NCI-H2227 (cell line): ENCODE measurements around the gene HAUS1.
A peak's percentile ranks its signal among the peaks of the same experiment; 100 is the strongest.
"Not testable (repeated sequence)": the region's sequence is repeated elsewhere in the genome, so short reads cannot be mapped to it uniquely, and the experiment has no call there.

Source experiments
- DNase-seq: peaks from one replicate; lab custom pipeline; 2025; ENCODE audit not compliant: unreplicated experiment; lab: John Stamatoyannopoulos, UW

Gene HAUS1

GRCh38 chr18:46156124-46156745, 52.0 kb downstream of the HAUS1 start:
- no peak for DNase-seq

DNA sequence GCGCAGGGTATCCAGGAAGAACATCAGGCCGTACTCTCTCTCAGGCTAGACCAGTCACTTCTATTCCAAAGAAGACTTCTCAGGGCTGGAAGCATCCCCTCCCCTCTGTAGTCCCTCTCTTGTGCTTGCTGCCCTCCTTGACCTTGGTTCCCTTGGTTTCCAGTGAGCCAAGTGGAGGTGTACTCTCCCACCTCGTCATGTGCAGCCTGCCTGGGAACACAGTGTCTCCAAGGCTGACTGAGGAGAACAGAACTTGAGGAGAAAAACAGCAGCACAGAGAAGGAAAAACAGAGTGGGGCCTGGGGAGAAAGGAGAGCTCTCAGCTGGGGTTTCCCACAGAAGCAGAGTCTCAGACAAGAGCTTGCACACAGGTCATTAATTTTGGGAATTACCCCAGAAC, 52.7 kb downstream of the HAUS1 start:
- DNase-seq = no peak

- DNase-seq = no peak
These were observed 54.3 kb downstream of the HAUS1 start for GRCh38 chr18:46158499-46158898.

GRCh38 chr18:46160050-46160798, 56.0 kb downstream of the HAUS1 start:
- DNase-seq = no peak

DNA sequence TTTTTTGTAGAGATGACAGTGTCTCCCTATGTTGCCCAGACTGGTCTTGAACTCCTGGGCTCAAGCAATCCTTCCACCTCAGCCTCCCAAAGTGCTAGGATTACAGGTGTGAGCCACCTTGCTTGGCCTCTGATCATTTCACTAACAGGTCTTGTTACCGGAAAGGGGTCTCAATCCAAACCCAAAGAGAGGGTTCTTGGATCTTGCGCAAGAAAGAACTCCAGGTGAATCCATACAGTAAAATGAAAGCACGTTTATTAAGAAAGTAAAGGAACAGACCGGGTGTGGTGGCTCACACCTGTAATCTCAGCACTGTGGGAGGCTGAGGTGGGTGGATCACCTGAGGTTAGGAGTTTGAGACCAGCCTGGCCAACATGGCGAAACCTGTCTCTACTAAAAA, 56.7 kb downstream of the HAUS1 start:
- DNase-seq = not testable (repeated sequence)

DNA sequence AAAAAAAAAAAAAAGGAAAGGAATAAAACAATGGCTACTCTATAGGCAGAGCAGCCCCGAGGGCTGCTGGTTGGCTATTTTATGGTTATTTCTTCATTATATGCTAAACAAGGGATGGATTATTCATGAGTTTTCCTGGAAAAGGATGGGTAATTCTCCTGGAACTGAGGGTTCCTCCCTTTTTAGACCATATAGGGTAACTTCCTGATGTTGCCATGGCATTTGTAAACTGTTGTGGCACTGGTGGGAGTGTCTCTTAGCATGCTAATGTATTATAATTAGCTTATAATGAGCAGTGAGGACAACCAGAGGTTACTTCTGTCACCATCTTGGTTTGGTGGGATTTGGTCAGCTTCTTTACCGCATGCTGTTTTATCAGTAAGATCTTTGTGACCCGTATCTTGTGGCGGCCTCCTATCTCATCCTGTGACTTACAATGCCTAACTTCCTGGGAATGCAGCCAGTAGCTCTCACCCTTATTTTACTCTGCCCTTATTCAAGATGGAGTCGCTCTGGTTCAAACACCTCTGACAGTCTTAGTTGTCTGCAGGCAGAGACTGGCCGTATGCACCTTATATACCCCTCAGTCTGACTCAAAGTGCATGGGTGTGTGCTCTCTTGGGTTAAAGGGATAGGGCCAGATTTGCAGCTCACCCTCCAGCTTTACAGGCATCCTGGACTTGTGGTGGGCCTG, 57.7 kb downstream of the HAUS1 start:
- DNase-seq = no peak

DNA sequence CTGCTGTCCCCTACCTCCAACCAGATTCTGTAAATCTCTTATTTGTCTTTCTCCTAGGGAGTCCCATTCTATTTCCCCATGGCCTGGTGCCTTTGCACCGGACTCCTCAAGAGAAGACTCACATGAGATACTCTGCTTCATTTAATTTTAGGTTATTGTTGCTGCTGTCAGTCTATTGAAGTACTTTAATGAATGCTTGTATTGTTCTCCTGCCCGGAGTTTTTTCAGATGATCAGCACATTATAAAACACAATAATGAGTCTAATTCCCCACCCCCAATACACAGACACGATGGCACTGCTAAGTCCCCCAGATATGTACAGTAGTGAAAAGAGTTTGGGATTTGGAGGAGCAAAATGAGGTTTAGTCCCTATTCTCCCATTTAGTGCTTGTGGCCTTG, 58.9 kb downstream of the HAUS1 start:
- DNase-seq = peak; percentile 78

GRCh38 chr18:46163941-46164499, 59.8 kb downstream of the HAUS1 start:
- DNase-seq = no peak

DNA sequence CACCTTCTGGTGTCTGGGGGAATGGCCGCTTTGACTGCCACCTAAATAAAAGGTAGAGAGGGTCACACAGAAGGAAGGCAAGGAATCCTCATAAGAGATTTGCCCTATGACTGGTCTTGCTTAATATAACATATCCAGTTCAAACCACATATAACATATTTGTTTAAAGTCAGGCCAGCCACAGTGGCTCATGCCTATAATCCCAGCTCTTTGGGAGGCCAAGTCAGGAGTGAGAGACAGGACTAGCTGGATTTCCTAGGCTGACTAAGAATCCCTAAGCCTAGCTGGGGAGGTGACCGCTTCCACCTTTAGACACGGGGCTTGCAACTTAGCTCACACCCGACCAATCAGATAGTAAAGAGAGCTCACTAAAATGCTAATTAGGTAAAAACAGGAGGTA, 60.3 kb downstream of the HAUS1 start:
- not testable (repeated sequence) for DNase-seq

DNA sequence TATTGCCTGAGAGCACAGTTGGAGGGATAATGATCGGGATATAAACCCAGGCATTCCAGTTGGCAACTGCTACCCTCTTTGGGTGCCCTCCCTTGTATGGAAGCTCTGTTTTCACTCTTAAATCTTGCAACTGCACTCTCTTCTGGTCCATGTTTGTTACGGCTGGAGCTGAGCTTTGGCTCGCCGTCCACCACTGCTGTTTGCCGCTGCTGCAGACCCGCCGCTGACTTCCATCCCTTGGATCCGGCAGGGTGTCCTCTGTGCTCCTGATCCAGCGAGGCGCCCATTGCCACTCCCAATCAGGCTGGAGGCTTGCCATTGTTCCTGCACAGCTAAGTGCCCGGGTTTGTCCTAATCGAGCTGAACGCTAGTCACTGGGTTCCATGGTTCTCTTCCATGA, 60.7 kb downstream of the HAUS1 start:
- DNase-seq = no peak

- DNase-seq = no peak
These were observed 62.2 kb downstream of the HAUS1 start for GRCh38 chr18:46166261-46166970.

DNA sequence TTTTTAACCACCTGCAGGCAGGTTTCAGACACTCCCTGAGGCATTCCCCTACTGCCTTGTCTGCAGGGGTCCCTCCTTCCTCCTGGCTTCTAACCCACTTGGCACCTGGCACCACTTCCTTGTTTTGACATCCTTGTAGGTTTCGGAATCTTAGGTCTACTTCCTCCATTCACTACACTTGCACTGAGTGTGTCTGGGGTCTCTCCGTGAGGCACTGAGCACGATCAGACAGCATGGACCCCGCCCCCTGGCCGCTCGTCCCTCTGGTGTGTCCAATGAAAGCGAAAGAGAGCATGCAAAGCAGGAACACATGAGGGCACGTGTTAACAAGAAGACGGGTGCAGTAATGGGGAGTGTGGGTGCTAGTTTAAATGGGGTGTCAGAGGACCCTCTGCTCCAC, 63.8 kb downstream of the HAUS1 start:
- no peak for DNase-seq

GRCh38 chr18:46169464-46169941, 65.3 kb downstream of the HAUS1 start:
- DNase-seq = no peak

DNA sequence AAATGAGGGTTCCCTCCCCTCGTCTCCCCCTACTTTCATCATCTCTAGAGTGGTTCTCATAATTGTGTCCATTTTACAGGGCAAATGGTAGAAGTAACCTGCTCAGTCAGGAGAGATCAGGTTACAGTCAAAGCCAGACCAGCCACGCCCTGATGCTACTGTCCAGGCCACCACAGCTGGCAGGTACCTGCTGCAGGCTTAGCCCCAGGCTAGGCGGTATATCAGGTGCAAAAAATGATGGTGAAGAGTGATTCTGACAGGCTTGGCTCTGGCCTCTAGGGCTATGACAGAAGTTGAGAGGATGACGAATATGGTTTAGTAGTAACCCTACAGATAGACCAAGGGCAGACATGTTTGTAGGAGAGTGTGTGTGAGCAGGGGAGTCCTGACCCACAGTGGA, 67.1 kb downstream of the HAUS1 start:
- no peak for DNase-seq

DNA sequence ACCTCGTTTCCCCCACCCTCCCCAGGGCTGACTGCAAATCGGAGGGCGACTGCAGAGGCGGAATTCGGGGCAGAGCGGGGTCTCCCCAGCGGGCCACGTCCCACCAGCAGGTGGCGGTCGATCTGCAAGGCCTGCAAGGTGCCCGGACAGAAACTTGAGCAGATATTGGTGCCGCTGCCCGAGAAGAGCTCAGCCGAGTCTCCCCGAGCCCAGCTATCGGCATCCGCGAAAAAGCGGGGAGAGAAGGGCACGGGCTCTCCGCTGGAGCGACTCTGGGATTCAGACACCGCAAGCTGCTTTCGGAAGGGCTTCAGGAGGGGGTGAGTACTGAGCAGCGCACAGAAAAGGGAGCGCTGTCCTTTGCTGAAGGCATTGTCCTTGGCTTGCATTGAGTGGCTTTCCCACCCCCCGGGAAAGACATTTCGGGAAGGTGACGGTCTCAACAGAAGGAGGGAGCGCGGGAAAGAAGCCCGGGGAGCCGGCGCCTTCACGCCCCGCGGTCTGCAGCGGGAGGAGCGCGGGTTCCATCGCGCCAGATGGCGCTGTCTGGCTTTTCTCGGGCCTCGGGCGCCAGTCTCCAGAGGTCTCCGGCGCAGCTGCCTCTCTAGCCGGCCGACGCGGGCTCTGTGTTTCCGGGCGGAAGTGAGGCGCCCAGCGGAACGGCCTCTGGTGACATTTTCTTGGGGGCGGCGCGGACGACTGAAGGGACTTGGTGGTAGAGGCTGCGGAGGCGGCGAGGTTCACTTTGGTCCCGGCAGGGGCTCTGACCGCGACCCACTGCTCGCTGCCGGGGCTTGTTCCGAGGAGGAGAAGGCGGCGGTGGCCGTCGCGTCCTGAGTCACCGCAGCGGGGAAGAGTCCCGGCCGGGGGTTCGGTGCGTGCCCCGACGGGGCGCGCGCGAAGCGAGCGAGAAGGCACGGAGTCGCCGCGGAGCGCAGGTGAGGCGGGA, 69.5 kb downstream of the HAUS1 start:
- DNase-seq = peak; percentile 98

DNA sequence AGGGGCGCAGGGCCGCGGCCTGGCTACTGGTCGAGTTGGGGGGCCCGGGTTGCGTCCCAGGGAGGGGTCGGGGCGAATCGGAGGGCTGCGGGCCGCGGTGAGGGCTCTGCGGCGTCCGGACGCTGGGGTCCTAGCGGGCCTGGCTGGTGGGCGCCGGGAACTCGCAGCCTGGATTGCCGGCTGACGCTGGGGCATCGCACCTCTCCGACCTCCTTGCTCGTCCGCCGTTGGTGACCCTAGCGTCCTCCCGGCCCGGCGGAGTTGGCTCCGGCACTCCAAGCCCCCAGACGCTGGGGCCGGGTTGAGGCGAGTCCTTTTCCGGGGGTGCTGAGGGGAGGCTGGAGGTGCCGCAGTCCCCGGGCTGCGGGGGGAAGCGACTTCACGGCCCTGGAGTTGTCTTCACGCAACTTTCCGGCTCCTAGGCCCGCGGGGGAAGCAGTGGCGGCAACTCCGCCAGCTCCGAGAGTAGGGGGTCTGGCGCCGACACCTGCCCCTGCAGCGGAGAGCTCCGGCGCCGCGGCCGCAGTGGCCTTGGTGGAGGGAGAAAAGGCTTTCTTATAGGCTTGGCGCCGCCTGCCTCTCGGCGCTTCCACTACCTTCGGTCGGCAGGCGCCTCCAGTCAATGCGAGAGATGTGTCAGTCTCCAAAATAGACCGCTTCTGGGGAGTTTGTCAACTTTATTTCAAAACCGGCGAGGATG, 70.3 kb downstream of the HAUS1 start:
- DNase-seq = peak; percentile 64

DNA sequence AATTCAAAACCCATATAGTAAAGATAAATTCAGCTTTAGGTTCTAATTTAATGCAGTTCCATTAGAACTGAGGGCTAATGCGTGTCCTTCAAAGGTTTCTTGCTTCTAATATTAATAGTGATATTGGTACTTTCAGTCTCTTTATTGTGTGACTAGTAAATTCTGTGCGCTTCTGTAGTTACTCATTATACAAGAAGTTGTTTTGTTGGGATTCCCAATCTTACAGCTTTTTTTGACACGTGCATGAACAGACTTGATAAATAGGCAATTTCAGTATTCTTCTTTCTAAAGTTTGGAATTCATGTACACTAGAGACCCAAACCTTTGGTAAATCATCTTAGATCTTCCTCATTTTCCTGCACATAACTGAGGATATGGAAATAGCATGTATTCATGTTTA, 71.8 kb downstream of the HAUS1 start:
- no peak for DNase-seq
